GM12873 (cell line): ENCODE data around the gene RPP25L.

Experiments used
- TF ChIP-seq, protein P1 (sequence below): IDR thresholded peaks from 2 replicates; pipeline ENCODE4 v1.5.1; 2012; ENCODE audit warnings: low read depth, mild to moderate bottlenecking, moderate library complexity, low read length, control low read depth; ENCODE audit not compliant: insufficient read depth; ENCODE audit errors: missing control alignments

RPP25L gene

DNA sequence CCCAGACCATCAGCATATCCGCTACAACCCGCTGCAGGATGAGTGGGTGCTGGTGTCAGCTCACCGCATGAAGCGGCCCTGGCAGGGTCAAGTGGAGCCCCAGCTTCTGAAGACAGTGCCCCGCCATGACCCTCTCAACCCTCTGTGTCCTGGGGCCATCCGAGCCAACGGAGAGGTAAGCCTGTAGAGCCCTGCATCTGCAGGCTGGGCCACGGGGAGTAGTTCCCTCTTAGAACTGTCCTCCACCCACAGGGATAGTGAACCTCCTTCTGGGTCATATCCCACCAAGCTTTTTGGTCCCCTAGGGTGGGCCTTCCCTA, 35.1 kb upstream of the RPP25L start:
- TF ChIP-seq, protein P1, sequence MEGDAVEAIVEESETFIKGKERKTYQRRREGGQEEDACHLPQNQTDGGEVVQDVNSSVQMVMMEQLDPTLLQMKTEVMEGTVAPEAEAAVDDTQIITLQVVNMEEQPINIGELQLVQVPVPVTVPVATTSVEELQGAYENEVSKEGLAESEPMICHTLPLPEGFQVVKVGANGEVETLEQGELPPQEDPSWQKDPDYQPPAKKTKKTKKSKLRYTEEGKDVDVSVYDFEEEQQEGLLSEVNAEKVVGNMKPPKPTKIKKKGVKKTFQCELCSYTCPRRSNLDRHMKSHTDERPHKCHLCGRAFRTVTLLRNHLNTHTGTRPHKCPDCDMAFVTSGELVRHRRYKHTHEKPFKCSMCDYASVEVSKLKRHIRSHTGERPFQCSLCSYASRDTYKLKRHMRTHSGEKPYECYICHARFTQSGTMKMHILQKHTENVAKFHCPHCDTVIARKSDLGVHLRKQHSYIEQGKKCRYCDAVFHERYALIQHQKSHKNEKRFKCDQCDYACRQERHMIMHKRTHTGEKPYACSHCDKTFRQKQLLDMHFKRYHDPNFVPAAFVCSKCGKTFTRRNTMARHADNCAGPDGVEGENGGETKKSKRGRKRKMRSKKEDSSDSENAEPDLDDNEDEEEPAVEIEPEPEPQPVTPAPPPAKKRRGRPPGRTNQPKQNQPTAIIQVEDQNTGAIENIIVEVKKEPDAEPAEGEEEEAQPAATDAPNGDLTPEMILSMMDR = no peak

DNA sequence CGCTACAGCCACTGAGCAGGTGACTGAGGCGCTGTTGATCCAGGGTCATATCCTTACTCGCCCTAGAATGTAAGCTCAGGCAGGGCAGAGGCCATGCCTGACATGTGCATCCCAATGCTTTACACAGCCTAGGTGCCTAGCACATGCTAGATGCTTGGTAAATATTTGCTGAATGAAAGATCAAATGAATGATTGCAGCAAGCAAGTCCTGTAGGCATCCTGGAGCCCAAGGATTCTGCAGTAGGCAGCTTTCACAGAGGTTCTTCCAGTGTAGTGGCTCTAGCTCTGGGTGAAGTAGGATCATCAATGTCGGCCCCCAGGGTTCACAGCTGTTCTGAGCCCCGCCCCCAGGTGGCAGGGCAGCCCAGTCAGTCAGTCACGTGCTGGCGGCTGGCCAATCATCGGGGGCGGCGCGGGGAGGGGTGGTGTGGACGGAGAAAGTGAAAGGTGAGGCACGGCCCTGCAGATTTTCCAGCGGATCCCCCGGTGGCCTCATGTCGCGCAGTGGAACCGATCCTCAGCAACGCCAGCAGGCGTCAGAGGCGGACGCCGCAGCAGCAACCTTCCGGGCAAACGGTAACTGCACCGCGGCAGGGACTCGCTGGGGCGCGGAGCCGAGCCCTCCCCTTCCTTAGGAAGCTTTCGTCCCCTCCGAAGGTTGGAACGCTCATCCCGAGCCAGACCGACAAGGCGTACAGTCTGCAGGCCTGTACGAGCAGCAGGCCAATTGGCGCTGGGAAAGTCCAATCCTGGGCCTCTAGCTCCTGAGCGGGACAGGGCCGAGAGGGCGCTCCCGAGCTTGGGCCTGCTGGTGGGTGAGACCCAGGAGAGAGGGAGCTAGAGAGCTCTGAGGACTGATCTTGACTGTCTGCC, 34.5 kb upstream of the RPP25L start, which contains the start of gene GALT:
Gene GALT (plus strand): TSS at position 465 of the 873 bp plus-strand sequence. CDS start 30 bp downstream, at position 495.
- TF ChIP-seq, protein P1 = peak; percentile 60

DNA sequence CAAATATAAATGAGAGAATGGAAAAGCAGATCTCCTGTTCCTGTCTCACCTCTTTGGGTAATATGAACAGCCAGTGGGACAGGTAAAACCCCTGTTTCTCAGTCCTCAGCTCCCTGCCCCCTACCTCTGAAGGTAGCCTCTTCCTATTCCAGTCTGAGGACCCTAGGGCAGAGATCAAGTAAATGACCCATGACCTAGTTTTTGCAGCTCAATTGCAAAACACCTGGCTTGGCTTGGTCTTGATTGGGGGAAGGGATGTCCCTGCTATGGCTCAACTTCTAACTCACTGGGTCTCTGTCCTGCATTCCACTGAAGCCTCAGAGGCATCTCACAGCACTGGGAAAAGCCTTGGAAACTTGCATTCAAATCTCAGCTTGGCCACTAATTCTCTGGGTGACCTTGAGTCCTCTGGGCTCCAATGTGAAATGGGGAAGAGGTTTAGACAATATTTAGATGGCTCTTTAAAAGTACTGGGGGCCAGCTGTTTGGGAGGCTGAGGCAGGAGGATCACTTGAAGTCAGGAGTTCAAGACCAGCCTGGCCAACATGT, 32.9 kb upstream of the RPP25L start:
- TF ChIP-seq, protein P1 = no peak

DNA sequence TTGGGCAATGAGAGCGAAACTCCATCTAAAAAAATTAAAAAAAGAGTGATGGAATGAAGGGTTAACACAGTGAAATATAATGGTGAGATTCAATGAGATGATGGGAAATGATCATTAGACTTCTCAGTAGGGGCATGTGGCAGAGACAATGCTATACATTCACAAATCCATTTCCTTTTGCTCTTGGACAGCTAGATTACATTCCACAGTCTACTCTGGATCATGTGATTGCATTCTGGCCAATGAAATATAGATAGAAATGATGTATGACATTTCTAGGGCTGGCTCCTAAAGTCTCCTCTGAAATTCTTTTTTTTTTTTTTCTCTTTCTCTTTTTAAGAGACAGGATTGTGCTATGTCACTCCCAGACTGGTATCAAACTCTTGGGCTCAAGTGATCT, 30.8 kb upstream of the RPP25L start:
- TF ChIP-seq, protein P1 = no peak

DNA sequence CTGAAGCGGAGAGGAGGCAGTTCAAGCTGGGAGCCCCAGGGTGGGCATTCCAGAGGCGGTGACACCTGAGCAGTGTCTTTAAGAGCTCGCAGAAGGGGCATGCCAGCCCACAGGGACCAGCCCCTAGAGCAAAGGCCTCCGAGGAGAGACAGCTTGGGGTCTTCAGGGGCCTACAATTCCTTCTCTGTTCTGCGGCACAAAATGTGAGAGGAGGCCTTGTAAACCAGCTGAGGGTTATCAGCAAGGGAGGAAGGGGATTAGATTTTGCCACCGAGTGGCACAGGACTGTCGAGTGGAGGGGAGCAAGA, 26.2 kb upstream of the RPP25L start:
- TF ChIP-seq, protein P1 = no peak

DNA sequence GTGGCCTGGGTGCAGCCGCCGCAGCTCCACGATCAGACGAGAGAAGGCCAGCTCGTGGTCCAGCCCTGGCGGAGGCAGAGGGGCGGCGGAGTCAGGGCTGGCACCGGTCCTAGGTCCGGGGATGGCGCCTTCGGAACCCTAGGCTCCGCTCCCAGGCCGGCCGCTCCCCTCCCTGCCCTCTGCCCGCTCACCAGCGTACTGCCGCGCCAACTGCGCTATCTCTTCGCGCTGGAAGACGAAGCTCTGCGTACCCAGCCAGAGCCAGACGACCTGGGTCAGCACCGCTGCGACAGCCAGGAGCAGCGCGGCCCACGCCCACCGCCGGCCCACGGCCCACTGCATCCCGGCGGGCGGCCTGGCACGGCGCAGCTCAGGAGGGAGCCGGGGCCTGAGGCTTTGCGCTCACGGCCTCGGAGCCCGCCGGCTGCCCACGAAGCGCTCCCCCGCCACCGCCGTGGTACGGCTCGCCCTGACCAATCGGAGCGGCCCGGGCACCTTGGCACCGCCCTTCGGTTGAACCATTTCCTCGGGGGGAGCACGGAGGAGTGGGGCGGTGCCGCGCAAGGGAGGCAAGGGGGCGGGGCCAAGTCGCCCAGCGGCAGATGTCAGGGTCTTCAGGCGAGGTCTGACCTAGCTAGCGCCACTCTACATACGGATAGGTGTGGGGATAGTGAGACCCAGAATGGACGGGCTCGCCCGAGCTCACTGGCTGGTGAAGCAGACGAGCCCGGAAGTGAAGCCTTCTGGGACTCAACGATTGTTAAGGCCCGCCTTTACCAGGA, 25.6 kb upstream of the RPP25L start, which contains the start of gene SIGMAR1:
Gene SIGMAR1 (minus strand): TSS at position 432 of the 782 bp plus-strand sequence. CDS start 90 bp downstream, at position 342.
- TF ChIP-seq, protein P1 = no peak

DNA sequence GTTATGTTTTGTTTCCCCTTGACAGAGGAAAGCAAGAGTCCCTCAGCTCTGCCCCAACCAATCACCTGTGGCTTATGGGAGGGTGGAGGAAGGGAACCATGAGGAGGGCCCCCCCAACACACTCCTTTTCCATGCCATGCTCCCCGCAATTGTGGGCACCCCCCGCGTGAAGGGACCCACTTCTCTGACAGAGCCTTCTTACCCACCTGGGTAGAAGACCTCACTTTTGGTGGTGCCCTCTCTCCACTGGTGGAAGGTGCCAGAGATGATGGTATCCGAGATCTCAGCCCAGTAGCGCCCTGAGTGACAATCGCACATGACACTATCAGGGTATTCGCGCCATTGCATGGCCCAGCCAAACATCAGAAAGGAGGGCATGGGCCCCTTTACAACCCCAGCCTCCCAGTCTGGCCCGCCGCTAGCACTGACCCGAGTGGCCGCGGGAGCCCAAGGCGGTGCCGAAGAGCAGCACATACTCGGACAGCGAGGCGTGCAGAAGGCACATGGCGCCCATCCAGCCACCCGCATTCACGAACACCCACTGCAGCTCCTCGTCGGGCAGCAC, 25.0 kb upstream of the RPP25L start:
- TF ChIP-seq, protein P1 = no peak
